GM13977 (cell line): ENCODE data around the gene BIK.

ENCODE experiments used
- DNase-seq: peaks from one replicate; pipeline ENCODE4 v3.0.0; 2012; ENCODE audit warnings: low spot score
- in situ Hi-C: fragments of 300-500 bp; cut with MboI; formaldehyde crosslinking; loops from one replicate; pipeline ENCODE4 v1.12.0; 2022; ENCODE audit warnings: low sequenced_read_pairs, low pct_unique_long_range_greater_than_20kb, mixed read lengths, inconsistent platforms; ENCODE audit not compliant: unreplicated experiment
- TF ChIP-seq, protein P1 (sequence below): IDR thresholded peaks from 2 replicates; pipeline ENCODE4 v1.5.1; 2012; ENCODE audit warnings: mild to moderate bottlenecking, control low read depth; ENCODE audit not compliant: insufficient read depth; ENCODE audit errors: extremely low read depth, missing control alignments

The BIK gene

DNA sequence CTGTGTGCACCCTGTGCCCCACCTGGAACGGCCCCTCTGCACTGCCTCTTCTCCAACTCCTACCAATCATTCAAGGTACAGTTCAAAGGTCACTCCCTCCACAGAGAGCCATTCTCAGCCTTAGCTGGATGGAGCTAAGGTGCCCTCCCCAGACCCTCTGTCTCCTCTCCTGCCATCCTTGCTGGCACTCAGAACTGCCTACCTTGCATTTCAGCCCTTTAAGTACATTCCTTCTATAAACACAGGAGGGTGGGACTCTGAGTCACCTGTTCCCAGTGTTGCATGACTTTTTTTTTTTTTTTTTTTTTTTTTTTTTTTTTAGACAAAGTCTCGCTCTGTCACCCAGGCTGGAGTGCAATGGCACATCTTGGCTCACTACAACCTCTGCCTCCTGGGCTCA is 29.9 kb upstream of the BIK start:
- TF ChIP-seq, protein P1, sequence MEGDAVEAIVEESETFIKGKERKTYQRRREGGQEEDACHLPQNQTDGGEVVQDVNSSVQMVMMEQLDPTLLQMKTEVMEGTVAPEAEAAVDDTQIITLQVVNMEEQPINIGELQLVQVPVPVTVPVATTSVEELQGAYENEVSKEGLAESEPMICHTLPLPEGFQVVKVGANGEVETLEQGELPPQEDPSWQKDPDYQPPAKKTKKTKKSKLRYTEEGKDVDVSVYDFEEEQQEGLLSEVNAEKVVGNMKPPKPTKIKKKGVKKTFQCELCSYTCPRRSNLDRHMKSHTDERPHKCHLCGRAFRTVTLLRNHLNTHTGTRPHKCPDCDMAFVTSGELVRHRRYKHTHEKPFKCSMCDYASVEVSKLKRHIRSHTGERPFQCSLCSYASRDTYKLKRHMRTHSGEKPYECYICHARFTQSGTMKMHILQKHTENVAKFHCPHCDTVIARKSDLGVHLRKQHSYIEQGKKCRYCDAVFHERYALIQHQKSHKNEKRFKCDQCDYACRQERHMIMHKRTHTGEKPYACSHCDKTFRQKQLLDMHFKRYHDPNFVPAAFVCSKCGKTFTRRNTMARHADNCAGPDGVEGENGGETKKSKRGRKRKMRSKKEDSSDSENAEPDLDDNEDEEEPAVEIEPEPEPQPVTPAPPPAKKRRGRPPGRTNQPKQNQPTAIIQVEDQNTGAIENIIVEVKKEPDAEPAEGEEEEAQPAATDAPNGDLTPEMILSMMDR = no peak
- no peak for DNase-seq
- in situ Hi-C loops = no loop called here

DNA sequence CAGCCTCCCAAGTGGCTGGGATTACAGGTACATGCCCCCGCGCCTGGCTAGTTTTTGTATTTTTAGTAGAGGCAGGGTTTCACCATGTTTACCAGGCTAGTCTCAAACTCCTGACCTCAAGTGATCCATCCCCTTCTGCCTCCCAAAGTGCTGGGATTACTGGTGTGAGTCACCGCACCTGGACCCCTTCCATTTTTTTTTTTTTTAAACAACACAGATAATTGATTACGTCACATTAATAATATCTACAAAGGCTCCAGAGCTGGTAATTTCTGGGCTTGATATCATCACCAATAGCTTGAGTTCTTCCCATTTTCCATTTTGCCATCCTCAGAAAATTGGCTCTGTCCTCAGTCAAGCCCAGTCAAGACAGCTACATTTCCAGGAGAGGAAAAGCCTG is 28.6 kb upstream of the BIK start:
- DNase-seq = no peak
- TF ChIP-seq, protein P1 = no peak
- in situ Hi-C loops = no loop called here

DNA sequence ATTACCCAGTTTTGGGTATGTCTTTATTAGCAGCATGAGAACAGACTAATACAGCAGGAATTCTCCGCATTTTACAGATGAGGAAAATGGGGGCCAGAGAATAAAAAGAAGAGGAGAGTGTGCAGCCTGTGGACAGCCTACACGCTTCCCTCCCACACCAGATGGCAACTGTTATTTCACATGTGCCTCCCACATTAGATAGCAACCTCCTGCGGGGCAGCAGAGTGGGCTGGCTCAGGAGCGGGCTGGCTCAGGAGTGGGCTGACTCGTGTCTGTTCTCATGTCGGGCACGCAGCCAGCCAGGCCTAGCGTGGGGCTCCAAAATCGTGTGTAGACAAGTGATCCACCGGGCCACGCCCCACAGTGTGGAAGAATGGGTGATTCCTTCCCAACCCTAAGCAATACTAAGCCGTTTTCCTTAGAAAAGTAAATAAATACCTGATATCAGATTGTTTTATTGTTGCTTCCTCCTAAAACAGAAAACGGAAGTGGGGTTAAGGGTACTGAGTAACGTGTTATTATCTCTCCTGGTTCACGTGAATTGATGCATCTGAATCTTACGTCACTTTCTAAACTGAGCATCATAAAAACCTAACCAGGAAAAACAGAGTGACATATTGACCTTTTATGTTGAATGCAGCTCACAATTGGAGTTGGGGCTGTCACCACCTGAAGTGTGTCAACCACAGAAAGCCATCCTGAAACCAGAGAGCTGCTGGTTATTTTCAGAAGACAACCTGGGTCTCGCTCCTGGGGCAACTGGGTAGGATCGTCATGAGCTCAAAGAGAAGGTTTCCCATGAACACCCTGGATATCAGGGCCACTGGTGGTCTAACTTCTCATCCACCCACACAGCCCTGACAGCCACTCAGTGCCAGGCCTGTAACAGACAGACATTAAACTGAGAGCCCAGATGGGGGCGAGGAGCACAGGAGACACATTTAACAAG is 24.6 kb upstream of the BIK start:
- in situ Hi-C loops = no loop called here
- TF ChIP-seq, protein P1 = no peak
- DNase-seq = peak; percentile 71

DNA sequence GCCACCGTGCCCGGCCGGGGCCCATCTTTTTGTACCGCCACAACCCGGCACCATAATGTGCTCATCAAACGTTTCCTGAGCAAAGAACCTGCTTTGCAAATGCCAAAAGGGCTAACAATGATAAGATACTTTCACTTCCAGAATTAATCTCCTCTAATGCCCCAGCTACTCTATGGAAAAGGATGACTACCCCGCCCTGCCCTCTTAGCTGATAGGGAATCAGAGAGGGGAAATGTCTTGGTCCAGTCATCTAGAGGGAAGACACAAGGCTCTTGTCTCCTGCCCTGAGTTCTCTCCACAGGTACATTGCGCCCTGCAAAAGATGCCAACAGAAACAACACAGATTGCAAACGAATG is 21.9 kb upstream of the BIK start:
- in situ Hi-C loops = no loop called here
- TF ChIP-seq, protein P1 = no peak
- no peak for DNase-seq

DNA sequence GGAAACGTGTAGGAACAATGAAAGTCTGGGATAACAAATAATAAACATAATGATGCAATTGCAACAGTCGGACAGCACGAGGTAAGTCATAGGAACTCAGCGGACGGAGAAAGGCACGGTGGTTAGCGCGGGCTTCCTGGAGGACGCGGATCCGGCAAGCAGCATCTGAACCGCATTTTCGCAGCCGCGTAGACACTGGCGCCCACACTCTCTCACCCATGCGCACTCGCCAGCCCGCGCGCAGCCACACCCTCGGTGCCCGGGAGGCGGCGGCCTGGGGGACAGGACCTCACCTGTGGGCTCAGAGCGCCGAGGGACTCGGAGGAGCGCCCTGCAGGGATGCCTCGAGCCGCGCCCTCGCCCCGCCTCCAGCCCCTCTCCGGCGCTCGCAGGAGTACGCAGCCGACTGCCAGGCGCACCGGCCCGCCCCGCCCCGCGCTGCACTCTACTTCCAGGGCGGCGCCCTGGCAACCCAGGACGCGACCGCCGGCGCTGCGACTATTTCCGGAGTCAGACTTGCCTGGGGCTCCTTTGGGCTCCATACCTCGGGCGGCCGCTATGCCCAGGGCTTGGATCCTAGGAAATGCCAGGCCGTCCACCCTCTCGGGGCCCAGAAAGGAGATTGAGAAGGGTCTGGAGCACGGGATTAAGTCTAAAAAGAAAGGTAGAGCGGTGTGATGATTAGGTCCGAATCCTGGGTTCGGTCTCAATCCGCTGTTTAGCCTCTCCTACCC is 21.4 kb upstream of the BIK start, which contains the start of gene TTLL1:
TTLL1 (minus strand) TSS at position 408 of the 734 bp plus-strand sequence. CDS start 13,805 bp downstream, outside the sequence.
- DNase-seq = peak; percentile 95
- in situ Hi-C loops = no loop called here
- TF ChIP-seq, protein P1 = no peak

DNA sequence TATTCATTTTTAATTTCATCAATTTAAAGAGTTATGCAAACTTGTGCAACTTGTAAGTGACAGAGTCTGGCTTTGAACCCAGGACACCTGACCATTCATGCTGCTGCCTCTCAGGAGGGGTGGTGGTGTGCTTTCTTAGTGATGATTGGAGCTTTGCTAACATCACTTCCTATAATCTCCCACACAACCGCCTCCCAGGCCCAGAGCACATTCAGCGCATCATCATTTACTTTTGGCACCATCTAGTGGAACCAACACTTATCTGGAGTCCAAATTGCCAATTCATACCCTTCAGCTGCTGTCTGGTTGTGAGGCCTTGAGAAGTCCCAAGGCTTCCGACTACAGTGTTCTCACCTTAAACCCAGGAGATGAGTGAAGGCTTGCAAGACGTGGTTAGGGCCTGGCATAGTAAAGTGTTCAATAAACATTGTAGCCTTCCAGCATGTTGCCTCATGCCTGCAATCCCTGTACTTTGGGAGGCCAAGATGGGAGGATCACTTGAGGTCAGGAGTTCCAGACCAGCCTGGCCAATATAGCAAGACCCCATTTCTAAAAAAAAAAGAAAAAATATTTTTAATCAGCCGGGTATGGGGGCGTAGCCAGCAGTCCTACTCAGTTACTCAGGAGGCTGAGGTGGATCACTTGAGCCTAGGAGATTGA is 20.3 kb upstream of the BIK start:
- in situ Hi-C loops = no loop called here
- DNase-seq = peak; percentile 87
- TF ChIP-seq, protein P1 = peak; percentile 59
